ENCODE measurements around the gene STMND1.

Gene STMND1

DNA sequence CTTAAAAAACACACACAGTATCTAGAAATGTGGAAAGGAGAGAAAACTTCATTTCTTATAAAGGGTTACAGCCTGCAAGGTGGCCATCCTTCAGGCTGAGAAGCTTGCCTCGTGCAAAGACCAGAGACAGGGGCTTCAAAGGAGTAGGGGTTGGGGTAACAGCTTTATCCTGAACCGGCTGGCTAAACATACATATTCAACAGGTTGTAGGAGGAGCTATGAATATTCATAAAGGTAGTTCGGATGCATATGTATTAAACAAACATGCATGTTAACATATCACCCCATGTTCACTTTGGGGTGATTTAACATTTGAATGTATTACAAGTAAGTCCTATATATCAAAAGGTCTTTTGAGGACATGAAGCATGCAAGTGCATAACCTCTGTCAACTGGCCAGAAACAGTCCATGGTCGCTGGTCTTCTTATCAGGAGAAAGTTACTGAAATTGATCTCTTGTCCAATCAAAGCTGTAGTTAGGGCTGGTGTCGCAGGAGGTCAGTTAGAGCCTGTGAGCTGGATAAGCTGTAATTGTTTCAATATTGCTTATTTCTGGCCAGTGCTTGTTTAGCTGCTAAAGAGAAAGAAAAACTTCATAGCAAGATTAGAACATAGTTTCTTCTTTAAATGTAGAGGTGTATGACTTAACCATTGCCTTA, 2.3 kb upstream of the STMND1 start:
- no peak for DNase-seq

GRCh38 chr6:17100806-17101205, 1.0 kb upstream of the STMND1 start:
- DNase-seq = no peak

GRCh38 chr6:17102258-17102870, 514 bp downstream of the STMND1 start:
- no peak for DNase-seq

DNA sequence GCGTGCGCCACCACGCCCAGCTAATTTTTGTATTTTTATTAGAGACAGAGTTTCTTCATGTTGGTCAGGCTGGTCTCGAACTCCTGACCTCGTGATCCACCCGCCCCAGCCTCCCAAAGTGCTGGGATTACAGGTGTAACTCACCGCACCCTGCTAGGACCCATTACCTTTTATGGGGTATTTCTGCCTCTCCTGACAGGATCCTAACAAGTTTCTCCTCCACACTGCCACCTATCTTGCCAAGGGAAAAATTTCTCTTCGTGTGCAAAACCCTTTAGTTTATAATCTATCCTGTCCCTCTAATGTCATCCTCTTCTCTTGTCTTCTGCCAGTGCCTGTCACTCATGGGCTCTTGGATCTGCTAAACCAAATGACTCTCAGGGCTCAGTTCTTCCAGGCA, 1.9 kb downstream of the STMND1 start:
- DNase-seq = no peak

DNA sequence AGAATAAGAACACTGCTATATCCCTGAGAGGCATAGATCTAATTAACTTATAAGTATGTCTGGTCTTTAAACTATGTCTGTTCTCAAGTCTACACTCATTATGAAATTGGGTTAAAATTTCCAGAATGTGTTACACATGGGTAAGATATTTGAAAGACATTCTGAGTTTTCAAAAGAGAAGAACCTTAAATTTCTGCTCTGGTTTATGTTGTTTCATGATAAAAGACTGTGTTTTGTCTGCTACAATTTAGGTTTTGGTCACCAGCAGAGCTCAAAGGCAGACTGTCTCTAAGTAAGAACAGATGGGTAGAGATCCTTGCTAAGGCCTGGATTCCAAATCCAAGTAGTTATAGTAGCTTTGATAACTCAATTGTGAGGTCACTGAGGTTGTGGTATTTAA, 6.0 kb downstream of the STMND1 start:
- no peak for DNase-seq

DNA sequence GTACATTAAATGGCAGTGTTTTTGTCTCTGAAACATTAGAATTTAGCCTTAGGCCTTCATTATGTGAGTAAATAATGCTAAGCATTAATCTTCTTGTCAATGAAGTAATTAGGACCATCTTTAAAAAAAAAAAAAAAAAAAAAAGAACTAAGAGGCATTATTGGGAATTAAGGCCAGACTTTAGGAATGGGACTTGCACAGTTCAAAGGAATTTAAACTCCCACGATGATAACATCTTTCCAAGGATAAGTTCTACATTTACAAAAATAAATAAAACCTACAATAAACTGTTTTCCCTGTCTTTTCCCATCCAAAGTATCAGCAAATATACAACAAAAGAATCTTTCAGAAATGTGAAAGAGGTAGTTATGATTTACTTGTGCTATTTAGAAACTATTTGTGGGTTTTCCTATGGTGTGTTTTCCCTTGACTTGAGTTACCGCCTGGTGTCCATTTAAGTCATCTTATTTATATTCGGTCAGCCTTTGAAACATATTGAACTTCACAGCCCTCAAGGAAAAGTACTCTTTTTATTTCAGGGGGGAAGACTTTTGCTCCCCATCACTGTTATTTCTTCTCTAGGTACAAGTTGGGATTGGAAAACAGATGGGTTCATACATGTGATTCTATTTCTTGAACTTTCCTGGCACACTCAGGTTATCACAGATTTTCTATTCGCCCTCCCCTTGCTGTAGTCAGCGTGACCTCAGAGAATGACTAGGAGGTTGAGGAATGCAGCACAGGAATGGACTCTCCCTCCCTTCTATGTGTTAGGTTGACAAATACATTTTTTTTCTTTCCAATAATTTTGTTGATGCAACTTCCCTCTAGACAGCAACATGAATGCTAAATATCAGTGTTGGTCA, 13.6 kb downstream of the STMND1 start:
- DNase-seq = no peak

GRCh38 chr6:17116117-17116440, 14.2 kb downstream of the STMND1 start:
- DNase-seq = no peak

GRCh38 chr6:17120019-17120418, 18.2 kb downstream of the STMND1 start:
- no peak for DNase-seq

DNA sequence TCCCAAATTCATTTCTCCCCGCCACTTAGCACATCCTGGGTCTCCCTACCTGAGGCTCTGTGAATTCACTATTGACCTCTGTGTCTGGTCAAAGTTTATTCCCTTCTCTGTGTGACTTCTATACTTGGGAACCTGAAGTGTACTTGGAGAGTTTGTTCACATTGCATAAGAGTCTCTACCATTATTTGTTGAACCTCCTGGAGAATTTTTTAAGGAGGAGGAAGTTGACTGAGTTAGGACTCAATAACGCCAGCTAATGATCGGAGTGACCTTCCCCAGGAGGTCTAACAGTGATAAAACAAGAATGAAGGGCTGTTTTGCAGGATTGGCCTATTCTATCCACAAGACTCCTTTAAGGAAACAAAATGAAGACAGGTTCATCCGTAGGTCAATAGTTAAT, 23.6 kb downstream of the STMND1 start:
- no peak for DNase-seq

DNA sequence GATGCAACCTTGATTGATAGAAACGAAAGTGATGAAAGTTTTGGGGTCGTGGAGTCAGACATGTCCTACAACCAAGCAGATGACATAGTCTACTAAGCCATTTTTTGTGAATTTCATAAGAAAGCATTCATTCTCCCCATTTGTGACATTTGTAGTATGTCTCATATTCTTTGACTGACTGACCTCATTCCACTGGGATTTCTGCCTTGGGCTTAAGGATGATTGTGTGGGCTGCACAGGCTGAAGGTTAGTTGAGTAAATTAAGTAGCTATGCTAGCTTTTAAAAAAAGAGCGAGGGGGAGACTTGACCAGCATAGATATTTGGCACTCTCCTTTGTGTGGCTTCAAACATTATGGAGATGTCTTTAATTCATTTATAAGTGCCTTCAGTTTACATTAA, 28.9 kb downstream of the STMND1 start:
- DNase-seq = no peak

DNA sequence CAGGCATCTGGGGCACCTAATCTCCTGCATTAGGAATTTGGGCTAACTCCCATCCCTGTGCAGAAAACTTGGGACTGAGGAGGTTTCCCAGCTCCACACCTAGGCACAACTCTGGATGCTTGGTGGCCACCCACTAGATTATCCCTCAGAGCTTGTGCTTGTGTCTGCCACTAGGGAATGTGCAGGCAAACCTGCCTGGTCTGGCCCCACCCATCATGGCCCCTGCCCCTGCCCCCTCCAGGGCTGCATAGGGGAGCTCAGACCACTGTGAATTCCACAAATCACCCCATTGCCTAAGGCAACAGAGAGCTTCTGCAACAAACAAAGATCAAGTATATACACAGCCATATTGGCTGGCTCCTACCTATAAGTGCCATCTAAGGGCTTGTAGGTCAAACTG, 31.1 kb downstream of the STMND1 start:
- DNase-seq = no peak

DNA sequence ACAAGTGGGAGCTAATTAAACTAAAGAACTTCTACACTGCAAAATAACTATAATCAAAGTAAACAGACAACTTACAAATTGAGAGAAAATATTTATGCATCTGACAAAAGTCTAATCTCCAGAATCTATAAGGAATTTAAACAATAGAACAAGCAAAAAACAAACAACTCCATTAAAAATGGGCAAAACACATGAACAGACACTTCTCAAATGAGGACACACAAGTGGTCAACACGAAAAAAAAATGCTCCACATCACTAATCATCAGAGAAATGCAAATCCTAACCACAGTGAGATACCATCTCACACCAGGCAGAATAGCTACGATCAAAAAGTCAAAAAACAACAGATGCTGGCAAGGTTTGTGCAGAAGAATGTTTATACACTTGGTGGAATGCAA, 36.2 kb downstream of the STMND1 start:
- no peak for DNase-seq

DNA sequence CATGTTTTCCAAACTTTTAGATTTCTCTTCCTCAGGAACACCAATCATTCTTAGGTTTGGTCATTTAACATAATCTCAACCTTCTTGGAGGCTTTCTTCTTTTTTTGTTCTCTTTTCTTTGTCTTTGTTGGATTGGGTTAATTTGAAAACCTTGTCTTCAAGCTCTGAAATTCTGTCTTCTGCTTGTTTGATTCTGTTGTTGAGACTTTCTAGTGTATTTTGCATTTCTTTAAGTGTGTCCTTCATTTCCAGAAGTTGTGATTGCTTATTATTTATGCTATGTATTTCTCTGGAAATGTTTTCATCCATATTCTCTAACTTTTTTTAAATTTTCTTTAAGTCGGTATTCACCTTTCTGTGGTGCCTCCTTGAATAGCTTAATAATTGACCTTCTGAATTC, 42.2 kb downstream of the STMND1 start:
- DNase-seq = no peak

- DNase-seq = no peak
Observed at GRCh38 chr6:17149571-17149970, 47.7 kb downstream of the STMND1 start.

GRCh38 chr6:17150096-17150495, 48.2 kb downstream of the STMND1 start:
- DNase-seq = no peak

DNA sequence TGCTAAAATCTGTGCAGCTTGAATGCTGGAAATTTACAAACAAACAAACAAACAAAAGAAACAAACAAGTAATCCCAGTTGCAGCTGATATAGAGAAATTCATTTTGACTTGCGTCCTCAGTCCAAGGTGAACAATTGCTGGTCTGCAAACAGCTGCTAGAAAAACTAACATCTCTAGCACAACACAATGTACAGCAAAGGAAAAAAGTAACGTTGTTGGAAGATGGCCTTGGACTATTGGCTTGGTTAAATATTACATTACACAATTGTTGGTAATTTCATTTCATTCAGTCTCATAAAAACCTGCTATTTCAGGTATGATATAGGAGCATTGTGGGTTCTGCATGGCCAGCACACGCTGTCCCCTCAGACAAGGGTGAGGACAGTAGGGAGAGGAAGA, 50.0 kb downstream of the STMND1 start:
- DNase-seq = no peak

GRCh38 chr6:17152703-17153102, 50.9 kb downstream of the STMND1 start:
- DNase-seq = no peak

- peak; percentile 73 for DNase-seq
Observed at GRCh38 chr6:17156112-17156921, 54.5 kb downstream of the STMND1 start.

DNA sequence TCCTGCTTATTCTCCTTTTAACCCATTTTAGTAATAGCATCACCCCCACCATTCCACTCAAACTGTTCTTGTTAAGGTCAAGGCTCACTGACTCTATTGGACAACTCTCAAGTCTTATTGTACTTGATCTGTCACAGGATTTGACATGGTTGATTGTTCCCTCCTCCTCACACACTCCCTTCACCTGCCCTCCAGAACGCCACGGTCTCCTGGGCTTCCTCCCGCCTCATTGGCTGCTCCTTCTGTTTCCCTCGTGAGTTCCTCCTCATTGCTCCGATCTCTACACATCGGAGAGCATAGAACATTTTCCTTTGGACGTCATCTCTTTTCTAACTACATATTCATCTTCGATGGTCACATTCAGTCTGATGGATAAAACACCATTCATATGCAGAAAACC, 55.1 kb downstream of the STMND1 start:
- no peak for DNase-seq

DNA sequence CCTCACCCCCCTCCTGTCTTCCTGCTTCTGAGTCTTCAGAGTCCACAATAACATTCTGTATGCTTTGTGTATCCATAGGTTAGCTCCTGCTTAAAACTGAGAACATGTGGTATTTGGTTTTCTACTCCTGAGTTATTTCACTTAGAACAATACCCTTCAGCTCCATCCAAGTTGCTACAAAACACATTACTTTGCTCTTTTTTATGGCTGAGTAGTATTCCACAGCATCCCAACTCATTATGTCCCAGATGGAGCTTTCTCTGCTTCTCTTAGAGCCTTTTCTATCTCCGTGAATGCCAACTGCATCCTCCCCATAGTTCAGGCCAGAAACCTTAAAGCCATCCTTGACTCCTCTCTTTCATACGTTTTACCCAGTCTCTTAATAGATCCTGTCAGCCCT, 55.8 kb downstream of the STMND1 start:
- DNase-seq = no peak

DNA sequence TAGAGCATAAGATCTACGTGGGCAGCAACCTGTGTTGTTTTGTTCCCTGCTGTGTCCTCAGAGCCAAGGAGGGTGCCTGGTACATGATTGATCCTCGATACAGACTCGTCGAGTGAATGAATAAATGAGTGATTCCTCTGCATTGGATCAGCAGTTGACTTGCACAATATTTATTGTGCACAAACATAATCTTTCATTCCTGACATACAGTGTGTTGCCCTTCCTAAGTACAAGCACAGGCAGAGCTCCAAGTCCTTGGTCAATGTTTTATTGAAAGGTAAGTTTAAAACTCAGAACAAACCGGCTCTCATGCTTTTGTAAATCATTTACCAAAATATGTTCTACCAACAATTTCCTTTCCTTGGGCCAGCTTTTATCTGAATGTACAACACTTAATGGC, 57.4 kb downstream of the STMND1 start:
- no peak for DNase-seq

DNA sequence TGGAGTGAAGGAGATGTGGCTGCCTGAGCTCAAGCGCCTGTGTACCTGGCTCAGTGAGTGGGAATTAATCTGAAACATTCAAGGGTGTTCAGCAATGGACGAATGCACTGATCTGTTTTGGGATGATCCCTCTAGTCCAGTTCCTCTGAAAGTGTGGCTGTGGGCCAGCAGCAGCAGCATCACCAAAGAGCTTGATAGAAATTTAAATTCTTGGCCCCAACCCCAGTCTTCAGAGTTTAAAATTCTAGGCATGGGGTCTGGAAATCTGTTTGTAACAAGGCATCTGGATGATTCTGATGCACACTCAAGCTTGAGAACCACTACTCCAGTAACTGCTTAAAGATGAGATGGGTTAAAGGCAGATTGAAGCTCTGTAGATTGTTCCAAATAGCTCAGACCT, 59.2 kb downstream of the STMND1 start:
- no peak for DNase-seq

- DNase-seq = no peak
Observed at GRCh38 chr6:17165383-17165782, 63.5 kb downstream of the STMND1 start.
